HG02588 (cell line): Measurements from ENCODE around the gene AMBP.

ENCODE experiments used
- ATAC-seq: cut with Tn5 transposase; IDR thresholded peaks from one replicate; pipeline ENCODE4 v1.9.1; 2021; ENCODE audit warnings: mild to moderate bottlenecking, moderate library complexity; ENCODE audit not compliant: unreplicated experiment

The AMBP gene

DNA sequence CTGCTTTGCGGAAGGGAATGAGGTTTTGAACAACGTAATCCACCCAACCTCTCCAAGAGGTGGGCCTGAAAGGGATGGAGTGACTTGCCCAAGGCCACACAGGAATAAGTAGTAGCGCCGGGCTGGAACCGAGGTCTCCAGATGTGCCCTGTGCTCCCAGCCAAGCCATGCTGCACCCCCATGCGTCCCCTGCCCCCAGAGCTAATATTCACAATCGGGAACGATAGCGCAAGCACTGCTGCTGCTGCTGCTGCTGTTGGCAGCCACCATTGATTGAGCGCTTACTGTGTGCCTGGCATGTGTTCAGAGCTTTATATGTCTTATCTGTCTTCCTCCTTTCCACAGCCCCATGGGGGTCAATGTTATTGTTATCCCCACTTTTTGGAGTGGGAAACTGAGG is 43.9 kb downstream of the AMBP start:
- no peak for ATAC-seq

DNA sequence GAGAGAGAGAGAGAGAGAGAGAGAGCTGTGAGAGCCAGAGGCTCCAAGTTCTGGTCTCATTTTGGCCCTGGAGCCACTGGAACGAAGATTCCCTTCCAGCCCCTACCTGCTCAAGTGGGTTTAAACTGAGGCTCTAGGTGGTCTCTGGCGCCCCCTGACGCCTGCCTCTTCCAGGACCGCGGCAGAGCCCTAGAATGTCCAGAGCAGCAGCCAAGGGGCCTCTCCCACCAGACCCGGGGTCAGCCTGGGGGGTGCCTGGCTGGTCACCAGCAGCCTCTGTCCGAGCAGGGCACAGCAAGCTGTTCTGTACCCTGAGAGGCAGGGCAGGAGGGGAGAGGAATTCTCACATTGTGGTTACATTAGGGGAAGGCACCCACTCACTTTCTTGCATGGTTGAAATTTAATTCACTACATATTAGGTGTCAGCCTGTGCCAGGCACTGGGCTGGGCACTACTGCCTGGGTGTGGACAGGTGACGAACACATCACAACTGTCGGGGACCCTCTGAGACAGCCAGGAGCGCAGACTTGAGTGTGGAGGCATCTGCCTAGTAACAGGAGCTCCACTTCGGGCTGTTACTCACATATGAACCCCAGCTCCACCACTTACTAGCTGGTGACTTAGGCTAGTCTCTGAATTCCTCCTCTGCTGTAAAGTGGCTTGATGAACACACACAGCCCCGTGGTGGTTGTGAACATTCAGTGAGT is 44.5 kb downstream of the AMBP start:
- no peak for ATAC-seq

DNA sequence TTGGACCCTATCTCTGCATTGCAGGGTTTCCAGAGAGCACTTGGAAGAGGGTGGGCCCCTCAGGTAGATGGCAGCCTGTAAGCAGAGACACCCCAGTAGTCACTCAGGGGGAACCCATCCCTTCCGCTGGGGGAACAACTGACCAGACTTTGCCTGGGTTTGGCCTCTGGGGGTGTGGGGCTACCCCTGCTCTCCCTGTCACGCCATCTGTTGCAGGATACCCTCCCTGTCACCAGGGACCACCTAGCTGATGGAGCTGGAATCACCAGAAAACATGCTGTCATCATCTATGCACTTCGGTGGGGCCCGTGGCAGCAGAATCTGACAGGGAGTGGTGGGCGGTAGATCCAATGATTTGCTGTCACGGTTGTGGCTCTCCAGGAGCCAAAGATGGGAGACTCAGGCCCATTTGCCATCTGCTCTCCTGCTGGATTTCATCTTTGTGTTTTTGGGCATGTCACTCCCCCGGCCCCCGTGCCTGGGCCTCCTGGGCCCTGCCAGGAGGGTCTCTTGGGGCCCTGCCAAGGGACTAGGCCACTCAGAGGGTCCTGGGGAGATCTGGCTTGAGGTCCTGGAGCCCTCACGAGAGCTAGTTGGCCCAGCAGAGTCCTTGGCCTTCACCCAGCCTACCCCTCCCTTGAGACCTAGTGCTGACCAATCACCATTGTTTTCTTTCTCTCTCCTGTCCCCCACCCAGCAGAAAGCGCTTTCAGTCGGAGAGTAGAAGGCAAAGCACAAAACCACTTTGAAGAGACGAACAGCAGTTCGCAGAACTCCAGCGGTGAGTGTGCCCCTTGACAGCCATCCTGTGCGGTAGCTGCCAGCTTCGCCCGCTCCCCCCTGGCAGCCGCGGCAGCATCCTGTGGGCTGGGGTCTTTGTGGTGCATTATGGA is 45.9 kb downstream of the AMBP start:
- ATAC-seq, result no peak

DNA sequence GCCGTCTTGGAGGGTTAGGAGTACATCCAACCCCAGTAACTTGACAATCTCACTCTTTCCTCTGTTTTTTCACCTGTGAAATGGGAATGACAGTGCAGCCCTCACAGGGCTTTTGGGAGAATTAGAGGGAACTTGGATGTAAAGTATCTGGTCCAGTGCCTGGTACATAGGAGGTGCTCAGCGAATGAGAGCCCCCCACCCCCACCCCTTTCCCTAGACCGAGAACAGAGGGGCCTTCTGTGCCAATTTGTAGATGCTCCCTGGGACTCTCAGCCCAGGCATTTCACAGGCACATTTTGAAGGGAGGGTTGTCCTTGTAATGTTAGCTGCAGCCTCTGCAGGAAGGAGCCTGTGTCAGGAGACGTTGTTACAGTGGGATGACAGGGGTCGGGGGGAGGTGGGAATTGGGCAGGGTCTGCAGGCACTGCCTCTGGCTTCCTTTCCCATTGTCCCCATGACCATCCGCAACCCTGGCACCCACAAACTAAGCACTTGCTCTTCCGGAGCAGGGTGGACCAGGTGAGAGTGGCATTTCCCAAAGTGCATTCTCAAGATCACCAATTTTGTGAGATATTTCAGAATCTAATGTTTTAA is 47.0 kb downstream of the AMBP start:
- no peak for ATAC-seq

DNA sequence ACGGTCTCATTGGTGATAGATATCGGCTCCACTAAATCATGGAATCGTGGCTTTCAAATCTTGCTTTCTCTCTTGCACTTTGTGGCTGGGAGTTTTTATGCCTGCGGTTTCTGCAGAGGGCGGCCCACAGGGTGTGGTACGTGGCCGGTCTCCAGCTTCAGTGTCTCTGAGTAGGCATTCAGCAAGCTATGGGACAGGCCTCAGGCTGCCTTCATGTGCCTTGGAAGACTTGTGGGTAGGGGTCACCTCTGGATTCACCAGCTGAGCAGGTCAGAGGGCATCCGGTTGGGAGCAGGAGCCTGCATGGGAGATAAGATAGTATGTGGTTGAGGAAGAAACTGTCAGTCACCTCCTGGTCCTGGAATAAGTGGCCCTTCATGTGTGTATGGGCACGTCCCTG is 47.7 kb downstream of the AMBP start:
- no peak for ATAC-seq

DNA sequence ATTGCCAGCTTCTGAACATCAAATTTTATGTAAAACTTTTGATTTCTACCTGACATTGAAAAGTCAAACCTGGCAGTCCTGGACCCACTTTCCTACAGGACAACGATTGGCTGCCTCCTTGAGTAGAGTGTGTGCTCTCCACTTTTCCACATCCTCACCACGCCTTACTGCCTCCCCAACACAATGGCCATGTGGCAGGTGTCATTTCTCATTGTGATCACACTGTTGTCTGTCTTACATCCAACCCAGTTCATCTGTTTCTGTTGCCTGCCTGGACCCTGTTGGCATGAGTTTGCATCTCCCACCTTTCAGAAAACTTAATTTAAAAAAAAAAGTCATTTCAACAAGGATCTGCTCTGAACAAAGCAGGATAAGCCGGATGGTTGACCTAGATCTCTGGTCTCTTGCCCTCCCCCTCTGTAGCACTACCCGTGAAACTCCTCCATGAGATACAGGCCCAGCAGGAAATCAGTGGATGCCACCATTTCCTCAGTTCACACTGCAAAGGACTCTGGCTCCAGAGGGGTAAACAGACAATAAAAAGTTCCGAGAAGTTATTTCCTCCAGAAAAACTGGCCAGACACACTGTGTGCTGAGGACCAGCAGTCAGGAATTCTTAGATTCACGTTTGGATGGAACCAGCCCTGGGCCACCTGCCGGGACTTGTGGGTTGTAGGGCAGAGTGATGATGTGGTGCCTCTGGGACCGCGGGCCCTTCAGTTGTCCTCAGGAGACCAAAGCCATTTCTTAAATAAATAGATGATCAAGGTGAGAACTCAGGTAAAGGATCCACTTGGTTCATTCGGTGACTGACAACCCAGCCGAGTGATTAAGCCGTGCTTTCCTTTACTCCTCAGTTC is 48.6 kb downstream of the AMBP start:
- ATAC-seq, result no peak

DNA sequence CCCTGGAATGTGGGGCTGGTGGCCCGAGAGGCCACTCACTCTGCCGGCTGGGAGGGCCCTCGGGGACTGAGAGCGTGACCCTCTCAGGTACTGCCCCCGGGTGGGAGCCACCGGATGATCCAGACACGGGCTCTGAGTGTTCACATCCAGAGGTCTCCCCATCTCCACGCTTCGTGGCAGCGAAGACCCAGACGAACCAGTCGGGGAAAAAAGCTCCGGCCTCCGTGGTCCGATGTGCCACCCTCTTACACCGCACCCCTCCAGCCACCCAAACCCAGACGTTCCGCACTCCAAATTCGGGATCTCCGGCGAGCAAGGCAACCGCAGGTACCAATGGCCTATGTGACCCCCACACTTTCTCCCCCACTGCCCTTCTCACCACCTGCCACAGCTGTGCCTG is 49.5 kb downstream of the AMBP start:
- no peak for ATAC-seq

DNA sequence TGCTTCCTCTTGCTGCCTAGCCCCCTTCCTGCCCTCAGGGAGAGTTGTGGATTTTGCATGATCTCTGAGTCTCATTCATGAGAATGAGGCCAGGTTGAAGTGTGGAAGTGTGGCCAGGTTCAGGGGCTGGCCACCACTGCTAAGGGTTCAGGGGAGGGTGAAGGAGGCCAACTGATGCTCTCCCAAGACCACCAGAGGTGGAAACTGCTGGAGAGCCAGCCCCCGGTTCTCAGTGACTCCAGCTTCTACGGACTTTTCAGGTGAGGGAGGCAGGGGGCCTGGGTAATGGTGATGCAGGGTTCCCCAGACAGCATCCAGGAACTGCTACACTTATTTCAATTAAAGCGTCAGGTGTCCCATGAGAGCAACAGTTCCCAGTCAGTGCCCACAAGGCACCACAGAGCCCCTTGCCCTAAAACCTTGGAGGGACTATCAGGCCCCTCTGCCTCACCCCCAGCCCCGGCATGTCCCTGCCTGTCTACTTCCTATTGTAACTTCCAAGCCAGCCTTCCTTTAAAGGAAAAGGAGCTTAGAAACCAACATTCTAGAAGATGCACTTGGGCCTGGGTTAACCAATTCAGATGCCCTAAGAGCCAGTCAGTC is 50.1 kb downstream of the AMBP start:
- ATAC-seq, result no peak

DNA sequence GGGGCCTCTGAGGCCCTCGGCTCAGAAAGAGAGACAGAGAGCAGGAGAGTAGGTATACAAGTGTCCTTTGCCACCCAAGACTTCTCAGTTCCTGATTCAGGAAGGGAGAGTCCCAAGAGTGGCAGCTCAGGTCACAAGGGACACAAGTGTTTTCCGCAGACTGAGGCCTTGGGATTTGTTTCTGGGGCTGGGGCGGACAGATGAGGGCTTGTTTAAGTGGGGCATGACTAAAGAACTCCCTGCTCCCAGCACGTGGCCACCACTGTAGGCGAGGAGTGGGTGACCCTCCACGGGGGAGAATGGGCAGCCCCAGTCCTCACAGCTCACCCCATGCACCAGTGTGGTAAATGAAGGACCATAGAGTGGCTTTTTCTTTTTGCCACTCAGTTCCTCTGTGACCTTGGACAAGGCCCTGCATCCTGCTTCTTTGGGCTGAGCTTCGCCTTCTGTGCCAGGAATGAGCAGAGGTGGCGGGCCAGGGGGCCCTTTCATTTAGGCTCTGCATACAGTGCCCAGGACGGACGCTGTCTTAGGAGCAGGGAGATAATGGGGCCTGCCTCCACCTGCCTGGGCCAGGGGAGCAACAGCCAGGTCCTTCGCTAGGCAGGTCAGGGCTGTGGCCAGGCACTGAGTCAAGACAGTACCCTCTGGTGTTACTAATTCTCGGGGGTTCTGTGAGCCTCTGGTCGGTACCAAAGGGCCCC is 50.8 kb downstream of the AMBP start:
- ATAC-seq, result no peak

DNA sequence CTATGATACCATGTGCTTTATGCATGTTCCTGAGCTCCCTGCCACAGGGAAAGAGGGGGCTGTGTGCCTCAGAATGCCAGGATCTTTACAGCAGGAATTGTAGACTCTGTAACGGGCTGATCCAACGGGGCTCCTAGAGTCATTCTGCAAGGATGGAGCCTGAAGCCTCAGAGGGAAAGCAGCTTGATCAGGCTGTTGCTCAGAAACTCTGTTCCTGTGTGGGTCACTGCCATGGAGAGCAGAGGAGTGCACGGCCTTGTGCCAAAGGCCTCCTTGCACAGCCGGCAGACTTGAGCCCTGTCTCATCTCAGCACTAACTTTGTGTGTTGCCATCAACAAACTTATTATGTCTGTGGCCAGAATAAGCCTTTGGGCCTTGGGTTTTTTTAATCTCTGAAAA is 51.8 kb downstream of the AMBP start:
- no peak for ATAC-seq

DNA sequence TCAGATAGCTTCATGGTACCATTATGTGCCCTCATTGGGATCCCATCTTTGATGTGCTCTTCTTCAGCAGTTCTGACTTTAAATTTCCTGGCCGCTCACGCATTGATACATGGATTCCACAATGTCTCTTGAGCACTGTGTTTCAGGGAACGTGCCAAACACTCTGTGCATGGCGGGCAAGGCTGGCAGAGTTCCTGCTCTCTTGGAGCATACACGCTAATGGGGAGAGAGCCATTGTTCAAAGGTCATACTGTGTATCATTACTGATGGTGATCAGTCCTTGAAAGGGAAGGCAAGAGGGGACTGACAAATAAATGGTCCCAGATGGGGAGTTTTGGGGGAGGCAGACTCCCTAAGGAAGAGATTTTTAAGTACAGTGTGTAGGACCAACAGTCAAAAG is 52.3 kb downstream of the AMBP start:
- ATAC-seq, result no peak

DNA sequence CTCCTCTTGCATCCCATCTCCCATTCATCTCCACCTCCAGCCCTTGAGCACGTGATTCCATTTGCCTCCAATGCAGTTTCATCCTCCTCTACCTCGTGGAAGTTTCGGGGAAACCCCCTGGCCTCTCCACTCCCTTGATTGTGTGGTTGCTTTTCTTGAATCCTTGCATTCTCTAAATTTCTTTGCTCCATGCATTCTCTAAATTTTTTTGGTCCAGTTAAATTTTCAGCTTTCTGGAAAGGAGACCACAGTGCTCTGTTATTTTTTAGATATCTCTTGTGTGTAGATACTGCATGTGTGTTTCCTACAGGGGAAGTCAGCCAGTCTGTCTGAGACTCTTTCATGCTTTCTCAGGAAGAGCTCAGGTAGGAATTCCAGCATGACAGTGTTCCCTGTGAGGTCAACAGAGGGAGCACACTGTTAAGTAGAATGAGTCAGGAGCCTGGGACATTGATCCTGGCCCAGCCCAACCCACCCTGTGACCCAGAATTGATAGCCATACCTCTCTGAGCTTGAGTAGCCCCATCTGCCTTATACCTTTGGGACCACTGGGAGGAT is 52.8 kb downstream of the AMBP start:
- no peak for ATAC-seq

DNA sequence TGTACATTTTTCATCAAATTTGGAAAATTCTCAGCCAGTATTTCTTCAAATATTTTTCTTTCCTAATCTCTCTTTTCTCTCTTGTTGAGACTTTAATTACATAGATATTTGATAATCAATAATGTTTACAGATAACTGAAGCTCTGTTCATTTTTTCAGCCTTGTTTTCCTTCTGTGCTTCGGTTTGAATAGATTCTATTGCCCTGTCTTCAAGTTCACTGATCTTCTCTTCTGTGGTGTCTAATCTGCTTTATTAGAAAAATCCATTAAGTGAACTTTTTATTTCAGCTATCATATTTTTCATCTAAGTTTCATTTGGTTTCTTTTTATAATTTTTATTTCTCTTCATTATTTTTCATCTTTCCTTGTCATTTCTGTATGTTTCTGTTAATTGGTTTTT is 54.1 kb downstream of the AMBP start:
- ATAC-seq, result no peak

DNA sequence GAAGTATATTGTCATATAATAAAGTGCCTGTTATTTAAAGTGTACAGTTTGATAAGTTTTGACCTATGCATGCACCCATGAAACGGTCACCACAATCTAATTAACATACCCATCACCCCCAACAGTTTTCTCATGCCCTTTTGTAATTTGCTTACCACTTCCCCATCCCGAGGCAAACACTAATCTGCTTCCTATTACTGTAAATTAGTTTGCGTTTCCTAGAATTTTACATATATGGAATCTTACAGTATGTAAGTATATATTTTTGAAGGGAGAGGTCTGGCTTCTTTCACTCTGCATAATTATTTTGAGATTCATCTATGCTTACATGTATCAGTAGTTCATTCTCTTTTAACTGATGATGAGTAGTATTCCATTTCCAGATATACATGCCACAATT is 56.5 kb downstream of the AMBP start:
- no peak for ATAC-seq

DNA sequence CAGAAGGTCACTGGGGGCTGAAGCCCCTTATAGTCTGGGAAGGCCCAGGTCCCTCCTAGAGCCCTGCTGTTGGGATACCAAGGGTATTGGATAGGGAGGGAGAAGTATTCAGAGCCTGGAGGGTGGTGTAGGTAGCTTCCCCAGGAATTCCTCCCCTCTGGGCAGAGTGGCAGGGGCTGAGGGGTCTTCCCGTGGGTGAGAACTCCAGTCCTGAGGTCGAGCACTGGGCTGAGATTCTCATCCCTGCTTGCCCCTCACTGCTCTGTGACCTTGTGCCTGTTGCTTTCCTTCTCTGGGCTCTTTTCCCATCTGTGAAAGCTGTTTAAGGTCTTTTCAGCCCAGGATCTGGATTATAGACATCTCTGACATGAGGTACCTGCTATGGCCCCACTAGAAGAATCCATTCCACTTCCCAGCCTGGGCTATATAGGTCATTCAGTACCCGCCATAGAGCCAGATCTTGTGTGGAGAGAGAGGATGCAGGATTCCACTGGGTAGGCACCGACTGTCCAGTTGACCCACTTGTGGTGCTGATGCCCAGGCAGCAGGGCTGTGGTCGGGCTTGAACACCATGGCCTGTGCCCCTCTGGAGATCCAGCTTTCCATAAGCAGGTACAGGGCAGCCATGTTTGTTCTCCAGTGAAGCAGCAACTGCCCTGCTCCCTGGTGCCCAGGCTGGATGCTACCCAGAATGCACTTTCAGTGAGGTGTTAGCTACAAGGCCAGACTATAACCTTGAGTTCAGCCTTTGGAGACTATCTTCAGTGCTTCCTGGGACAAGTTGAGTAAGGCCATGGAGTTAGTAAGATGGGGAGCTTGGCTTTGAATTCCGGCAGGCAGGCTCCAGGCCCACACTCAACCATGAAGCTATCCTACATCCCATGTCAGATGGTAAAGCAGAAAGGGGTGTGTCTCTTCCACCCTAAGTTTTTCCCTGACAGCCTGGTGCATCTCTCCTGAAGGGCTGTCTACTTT is 60.1 kb downstream of the AMBP start:
- ATAC-seq, result no peak

DNA sequence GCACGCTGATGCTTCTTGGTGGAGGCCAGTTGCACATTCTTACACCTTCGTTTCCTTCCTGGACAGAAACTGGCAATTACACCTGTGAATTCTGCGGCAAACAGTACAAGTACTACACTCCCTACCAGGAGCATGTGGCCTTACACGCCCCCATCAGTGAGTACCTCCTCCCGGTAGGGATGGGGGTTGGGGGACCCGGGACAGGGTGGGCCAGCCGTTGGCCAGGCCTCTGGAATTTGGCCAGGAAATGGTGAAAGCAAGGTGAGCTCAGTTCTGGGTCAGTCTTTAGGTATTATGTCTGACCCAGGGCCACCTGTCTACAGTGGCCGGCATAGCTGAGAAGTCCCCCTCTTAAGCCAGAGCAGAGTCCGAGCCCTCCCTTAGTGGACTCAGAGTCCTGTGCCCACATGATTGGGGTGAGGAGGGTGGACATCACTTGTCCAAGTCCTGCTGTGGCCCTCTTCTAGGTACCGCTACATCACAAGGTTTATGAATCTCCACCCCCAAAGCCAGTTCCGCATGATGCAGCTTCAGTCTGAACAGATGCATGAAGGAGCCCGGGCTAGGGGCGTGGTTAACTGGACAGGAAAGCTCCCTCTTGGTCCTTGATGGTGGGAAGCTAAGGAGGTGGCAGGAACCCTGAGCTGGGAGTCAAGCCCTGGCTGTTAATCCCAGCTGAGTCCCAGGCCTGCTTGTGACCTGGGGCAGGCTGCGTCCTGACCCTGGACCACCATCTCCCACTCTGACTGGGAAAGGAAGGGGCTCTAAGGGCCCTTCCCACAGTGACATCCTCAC is 61.3 kb downstream of the AMBP start:
- no peak for ATAC-seq

DNA sequence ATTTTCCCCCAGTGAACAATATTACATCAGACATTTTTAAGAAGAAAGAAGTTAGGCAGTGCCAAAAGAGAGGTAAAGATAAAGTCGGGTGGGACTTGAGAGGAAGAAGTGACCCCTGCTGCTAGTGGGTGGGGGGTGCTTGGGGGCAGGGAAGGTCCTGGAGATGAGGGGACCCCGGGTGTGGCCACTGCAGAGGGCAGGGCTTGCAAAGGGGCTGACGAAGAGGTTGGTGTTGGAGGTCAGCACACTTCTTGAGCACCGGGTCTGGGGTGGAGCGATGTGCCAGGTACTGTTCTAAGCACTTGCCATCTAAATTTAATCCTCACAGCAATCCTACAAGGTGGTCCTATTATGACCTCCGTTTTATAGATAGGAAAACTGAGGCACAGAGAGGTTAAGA is 62.0 kb downstream of the AMBP start:
- no peak for ATAC-seq

DNA sequence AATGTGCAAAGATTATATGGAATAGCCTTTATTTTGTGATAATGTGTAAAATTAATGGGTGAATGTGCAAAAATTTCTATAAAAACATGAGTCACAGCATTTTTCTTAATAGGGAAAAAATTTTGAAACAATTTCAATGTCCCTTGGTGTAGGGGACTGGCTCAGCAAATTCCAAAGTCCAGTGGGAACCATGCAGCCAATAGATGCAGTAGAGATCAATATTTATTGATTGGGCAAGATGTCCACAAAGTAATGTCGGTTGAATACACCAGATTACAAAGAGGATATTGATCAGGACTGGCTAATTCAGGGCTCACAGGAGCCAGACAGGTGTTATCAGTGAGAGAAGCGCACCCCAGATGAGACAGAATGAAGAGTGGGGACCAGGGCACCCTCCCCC is 62.5 kb downstream of the AMBP start:
- ATAC-seq, result no peak
